ENCODE measurements around the gene GPR157.

DNA sequence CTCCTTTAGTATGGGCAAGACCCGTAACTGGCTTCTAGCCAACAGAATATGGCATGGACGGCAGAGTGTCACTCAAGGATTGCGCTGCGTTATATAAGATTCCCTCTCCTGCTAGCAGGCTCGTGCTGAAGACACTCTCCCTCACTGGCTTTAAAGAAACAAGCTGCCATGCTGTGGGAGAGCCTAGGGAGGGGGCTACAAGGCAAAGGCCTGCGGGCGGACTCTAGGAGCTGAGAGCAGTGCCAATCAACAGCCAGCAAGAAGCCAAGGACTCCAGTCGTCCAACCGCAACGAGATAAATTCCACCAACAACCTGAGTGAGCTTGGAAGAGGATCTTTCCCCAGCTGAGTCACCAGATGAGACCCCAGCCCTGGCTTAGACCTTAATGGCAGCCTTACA lies 45.9 kb upstream of the GPR157 start:
- TF ChIP-seq, protein P1, sequence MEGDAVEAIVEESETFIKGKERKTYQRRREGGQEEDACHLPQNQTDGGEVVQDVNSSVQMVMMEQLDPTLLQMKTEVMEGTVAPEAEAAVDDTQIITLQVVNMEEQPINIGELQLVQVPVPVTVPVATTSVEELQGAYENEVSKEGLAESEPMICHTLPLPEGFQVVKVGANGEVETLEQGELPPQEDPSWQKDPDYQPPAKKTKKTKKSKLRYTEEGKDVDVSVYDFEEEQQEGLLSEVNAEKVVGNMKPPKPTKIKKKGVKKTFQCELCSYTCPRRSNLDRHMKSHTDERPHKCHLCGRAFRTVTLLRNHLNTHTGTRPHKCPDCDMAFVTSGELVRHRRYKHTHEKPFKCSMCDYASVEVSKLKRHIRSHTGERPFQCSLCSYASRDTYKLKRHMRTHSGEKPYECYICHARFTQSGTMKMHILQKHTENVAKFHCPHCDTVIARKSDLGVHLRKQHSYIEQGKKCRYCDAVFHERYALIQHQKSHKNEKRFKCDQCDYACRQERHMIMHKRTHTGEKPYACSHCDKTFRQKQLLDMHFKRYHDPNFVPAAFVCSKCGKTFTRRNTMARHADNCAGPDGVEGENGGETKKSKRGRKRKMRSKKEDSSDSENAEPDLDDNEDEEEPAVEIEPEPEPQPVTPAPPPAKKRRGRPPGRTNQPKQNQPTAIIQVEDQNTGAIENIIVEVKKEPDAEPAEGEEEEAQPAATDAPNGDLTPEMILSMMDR (IDR thresholded peaks at IDR 0.05 in 2 of 3, conservative IDR thresholded peaks at IDR 0.05 in 1 of 3; ENCODE audit: control insufficient read depth in 2 of 3, extremely low read depth in 1 of 3, insufficient read depth in 1 of 3, low read depth in 3 of 3, low read length in 3 of 3), result no peak
- TF ChIP-seq HDAC2 (IDR thresholded peaks at IDR 0.05) (no peak), NFXL1 (IDR thresholded peaks at IDR 0.05; ENCODE audit: borderline replicate concordance) (no peak), POLR2A (IDR thresholded peaks at IDR 0.05; ENCODE audit: low read depth, low read length) (no peak), RAD21 (IDR thresholded peaks at IDR 0.05; ENCODE audit: insufficient read depth, low read depth, low read length) (no peak), MYC (IDR thresholded peaks at IDR 0.05; ENCODE audit: insufficient read depth, insufficient read length, insufficient replicate concordance, low read length, severe bottlenecking) (no peak), TARDBP (IDR thresholded peaks at IDR 0.05; ENCODE audit: borderline replicate concordance) (no peak)
- TF ChIP-seq, protein P2, sequence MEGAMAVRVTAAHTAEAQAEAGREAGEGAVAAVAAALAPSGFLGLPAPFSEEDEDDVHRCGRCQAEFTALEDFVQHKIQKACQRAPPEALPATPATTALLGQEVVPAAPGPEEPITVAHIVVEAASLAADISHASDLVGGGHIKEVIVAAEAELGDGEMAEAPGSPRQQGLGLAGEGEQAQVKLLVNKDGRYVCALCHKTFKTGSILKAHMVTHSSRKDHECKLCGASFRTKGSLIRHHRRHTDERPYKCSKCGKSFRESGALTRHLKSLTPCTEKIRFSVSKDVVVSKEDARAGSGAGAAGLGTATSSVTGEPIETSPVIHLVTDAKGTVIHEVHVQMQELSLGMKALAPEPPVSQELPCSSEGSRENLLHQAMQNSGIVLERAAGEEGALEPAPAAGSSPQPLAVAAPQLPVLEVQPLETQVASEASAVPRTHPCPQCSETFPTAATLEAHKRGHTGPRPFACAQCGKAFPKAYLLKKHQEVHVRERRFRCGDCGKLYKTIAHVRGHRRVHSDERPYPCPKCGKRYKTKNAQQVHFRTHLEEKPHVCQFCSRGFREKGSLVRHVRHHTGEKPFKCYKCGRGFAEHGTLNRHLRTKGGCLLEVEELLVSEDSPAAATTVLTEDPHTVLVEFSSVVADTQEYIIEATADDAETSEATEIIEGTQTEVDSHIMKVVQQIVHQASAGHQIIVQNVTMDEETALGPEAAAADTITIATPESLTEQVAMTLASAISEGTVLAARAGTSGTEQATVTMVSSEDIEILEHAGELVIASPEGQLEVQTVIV (IDR thresholded peaks at IDR 0.05; ENCODE audit: borderline replicate concordance, partially characterized antibody), result no peak
